Measurements from ENCODE around the gene INAFM1. TPM values are rescaled to one million over a fixed set of nuclear protein-coding genes. Genes with fewer than 3 reads are reported as not detected.
A peak's percentile ranks its signal among the peaks of the same experiment; 100 is the strongest.

The INAFM1 gene
- total and polyA plus RNA-seq, 9 of the 15 experiments (the other 6 are each of a cell fraction or from before 2014, with no cell fraction given) = 0.71 to 30.9 (median 3.1) TPM

DNA sequence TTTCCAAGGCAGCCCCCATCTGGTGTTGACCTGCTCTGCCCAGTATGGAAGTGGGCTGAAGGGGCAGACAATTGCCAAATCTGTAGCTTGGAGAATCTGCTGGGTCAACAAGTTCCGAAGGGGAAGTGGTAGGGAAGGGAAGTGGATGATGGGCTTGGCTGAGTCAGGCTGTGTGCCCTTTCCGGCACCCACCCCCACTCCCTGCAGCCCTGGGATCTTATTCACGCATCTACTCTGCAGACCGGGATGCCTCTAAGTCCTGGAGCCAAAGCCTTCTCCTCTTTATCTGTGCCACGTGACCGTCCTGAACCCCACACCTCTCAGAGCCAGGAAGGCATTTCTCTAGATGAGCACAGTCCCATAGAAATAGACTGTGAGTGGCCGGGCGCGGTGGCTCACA lies 49.8 kb downstream of the INAFM1 start (continued):
- TF ChIP-seq MAFG (tag; conservative IDR thresholded peaks at IDR 0.05) (peak; percentile 27; the same call in 1 of the 2 replicates), NR2C2 (CRISPR knock-in tag; IDR thresholded peaks at IDR 0.05) (no peak), NR2C2 (tag; IDR thresholded peaks at IDR 0.05) (peak; percentile 15; the same call in 1 of the 2 replicates), TFE3 (CRISPR knock-in tag; IDR thresholded peaks at IDR 0.05) (peak; percentile 65), ZNF316 (IDR thresholded peaks at IDR 0.05) (0 out of 2 replicates have a peak, but pooled peaks have one; percentile 19), SRF (CRISPR knock-in tag; IDR thresholded peaks at IDR 0.05) (no peak), ELF2 (CRISPR knock-in tag; IDR thresholded peaks at IDR 0.05) (no peak)
- TF ChIP-seq, protein P1, sequence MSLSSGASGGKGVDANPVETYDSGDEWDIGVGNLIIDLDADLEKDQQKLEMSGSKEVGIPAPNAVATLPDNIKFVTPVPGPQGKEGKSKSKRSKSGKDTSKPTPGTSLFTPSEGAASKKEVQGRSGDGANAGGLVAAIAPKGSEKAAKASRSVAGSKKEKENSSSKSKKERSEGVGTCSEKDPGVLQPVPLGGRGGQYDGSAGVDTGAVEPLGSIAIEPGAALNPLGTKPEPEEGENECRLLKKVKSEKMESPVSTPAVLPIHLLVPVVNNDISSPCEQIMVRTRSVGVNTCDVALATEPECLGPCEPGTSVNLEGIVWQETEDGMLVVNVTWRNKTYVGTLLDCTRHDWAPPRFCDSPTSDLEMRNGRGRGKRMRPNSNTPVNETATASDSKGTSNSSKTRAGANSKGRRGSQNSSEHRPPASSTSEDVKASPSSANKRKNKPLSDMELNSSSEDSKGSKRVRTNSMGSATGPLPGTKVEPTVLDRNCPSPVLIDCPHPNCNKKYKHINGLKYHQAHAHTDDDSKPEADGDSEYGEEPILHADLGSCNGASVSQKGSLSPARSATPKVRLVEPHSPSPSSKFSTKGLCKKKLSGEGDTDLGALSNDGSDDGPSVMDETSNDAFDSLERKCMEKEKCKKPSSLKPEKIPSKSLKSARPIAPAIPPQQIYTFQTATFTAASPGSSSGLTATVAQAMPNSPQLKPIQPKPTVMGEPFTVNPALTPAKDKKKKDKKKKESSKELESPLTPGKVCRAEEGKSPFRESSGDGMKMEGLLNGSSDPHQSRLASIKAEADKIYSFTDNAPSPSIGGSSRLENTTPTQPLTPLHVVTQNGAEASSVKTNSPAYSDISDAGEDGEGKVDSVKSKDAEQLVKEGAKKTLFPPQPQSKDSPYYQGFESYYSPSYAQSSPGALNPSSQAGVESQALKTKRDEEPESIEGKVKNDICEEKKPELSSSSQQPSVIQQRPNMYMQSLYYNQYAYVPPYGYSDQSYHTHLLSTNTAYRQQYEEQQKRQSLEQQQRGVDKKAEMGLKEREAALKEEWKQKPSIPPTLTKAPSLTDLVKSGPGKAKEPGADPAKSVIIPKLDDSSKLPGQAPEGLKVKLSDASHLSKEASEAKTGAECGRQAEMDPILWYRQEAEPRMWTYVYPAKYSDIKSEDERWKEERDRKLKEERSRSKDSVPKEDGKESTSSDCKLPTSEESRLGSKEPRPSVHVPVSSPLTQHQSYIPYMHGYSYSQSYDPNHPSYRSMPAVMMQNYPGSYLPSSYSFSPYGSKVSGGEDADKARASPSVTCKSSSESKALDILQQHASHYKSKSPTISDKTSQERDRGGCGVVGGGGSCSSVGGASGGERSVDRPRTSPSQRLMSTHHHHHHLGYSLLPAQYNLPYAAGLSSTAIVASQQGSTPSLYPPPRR (CRISPR knock-in tag; IDR thresholded peaks at IDR 0.05; ENCODE audit: borderline replicate concordance) = no peak
- TF ChIP-seq, protein P2, sequence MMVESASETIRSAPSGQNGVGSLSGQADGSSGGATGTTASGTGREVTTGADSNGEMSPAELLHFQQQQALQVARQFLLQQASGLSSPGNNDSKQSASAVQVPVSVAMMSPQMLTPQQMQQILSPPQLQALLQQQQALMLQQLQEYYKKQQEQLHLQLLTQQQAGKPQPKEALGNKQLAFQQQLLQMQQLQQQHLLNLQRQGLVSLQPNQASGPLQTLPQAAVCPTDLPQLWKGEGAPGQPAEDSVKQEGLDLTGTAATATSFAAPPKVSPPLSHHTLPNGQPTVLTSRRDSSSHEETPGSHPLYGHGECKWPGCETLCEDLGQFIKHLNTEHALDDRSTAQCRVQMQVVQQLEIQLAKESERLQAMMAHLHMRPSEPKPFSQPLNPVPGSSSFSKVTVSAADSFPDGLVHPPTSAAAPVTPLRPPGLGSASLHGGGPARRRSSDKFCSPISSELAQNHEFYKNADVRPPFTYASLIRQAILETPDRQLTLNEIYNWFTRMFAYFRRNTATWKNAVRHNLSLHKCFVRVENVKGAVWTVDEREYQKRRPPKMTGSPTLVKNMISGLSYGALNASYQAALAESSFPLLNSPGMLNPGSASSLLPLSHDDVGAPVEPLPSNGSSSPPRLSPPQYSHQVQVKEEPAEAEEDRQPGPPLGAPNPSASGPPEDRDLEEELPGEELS (CRISPR knock-in tag; IDR thresholded peaks at IDR 0.05; ENCODE audit: borderline replicate concordance) = no peak
- TF ChIP-seq, protein P3, sequence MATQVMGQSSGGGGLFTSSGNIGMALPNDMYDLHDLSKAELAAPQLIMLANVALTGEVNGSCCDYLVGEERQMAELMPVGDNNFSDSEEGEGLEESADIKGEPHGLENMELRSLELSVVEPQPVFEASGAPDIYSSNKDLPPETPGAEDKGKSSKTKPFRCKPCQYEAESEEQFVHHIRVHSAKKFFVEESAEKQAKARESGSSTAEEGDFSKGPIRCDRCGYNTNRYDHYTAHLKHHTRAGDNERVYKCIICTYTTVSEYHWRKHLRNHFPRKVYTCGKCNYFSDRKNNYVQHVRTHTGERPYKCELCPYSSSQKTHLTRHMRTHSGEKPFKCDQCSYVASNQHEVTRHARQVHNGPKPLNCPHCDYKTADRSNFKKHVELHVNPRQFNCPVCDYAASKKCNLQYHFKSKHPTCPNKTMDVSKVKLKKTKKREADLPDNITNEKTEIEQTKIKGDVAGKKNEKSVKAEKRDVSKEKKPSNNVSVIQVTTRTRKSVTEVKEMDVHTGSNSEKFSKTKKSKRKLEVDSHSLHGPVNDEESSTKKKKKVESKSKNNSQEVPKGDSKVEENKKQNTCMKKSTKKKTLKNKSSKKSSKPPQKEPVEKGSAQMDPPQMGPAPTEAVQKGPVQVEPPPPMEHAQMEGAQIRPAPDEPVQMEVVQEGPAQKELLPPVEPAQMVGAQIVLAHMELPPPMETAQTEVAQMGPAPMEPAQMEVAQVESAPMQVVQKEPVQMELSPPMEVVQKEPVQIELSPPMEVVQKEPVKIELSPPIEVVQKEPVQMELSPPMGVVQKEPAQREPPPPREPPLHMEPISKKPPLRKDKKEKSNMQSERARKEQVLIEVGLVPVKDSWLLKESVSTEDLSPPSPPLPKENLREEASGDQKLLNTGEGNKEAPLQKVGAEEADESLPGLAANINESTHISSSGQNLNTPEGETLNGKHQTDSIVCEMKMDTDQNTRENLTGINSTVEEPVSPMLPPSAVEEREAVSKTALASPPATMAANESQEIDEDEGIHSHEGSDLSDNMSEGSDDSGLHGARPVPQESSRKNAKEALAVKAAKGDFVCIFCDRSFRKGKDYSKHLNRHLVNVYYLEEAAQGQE (IDR thresholded peaks at IDR 0.05; ENCODE audit: borderline replicate concordance) = 0 out of 2 replicates have a peak, but pooled peaks have one; percentile 10
- TF ChIP-seq, protein P3 (CRISPR knock-in tag; IDR thresholded peaks at IDR 0.05; ENCODE audit: low read depth) = no peak

Data from K562 (cell line).